ENCODE measurements around the gene ECPAS.

- no peak for TF ChIP-seq CTCF (IDR thresholded peaks at IDR 0.05)
- no peak for TF ChIP-seq POLR2A (IDR thresholded peaks at IDR 0.05)
Measured at GRCh38 chr9:111442360-111443027, 41.7 kb downstream of the ECPAS start.
